ENCODE data around the gene SH3GL2.

SH3GL2 gene

GRCh38 chr9:17625644-17626388, 47.0 kb downstream of the SH3GL2 start:
- H3K36me3 Mint-ChIP-seq, result no peaks in the 10 kb centered on the region
- no peaks in the 10 kb centered on the region for H3K27me3 Mint-ChIP-seq
- no peak for ATAC-seq
- H3K4me1 Mint-ChIP-seq, result no peaks in the 10 kb centered on the region
- no peaks in the 10 kb centered on the region for H3K9me3 Mint-ChIP-seq
- no peak overlapping the region for H3K27ac Mint-ChIP-seq
- H3K4me3 Mint-ChIP-seq, result no peak overlapping the region

- Mint-ChIP-seq H3K9me3 (no peaks in the 10 kb centered on the region), H3K36me3 (no peaks in the 10 kb centered on the region), H3K4me3 (no peak overlapping the region), H3K27ac (no peak overlapping the region), H3K4me1 (no peaks in the 10 kb centered on the region), H3K27me3 (no peaks in the 10 kb centered on the region)
- no peak for ATAC-seq
Measured at GRCh38 chr9:17627641-17628040, 48.8 kb downstream of the SH3GL2 start.

GRCh38 chr9:17628624-17629023, 49.8 kb downstream of the SH3GL2 start:
- no peak overlapping the region for H3K27ac Mint-ChIP-seq
- H3K9me3 Mint-ChIP-seq, result no peaks in the 10 kb centered on the region
- no peak overlapping the region for H3K4me3 Mint-ChIP-seq
- no peaks in the 10 kb centered on the region for H3K27me3 Mint-ChIP-seq
- no peak for ATAC-seq
- no peaks in the 10 kb centered on the region for H3K36me3 Mint-ChIP-seq
- no peaks in the 10 kb centered on the region for H3K4me1 Mint-ChIP-seq

- H3K27me3 Mint-ChIP-seq, result no peaks in the 10 kb centered on the region
- H3K4me1 Mint-ChIP-seq, result no peaks in the 10 kb centered on the region
- no peaks in the 10 kb centered on the region for H3K36me3 Mint-ChIP-seq
- no peak overlapping the region for H3K27ac Mint-ChIP-seq
- H3K9me3 Mint-ChIP-seq, result no peaks in the 10 kb centered on the region
- ATAC-seq, result no peak
- no peak overlapping the region for H3K4me3 Mint-ChIP-seq
Measured at GRCh38 chr9:17630531-17630949, 51.7 kb downstream of the SH3GL2 start.

- Mint-ChIP-seq H3K27ac (no peak overlapping the region), H3K4me1 (no peaks in the 10 kb centered on the region), H3K4me3 (no peak overlapping the region), H3K36me3 (no peaks in the 10 kb centered on the region), H3K9me3 (no peaks in the 10 kb centered on the region), H3K27me3 (no peaks in the 10 kb centered on the region)
- no peak for ATAC-seq
Measured at GRCh38 chr9:17631396-17631795, 52.5 kb downstream of the SH3GL2 start.

GRCh38 chr9:17632994-17633393, 54.1 kb downstream of the SH3GL2 start:
- Mint-ChIP-seq H3K27ac (no peak overlapping the region), H3K27me3 (no peaks in the 10 kb centered on the region), H3K4me1 (no peaks in the 10 kb centered on the region), H3K9me3 (no peaks in the 10 kb centered on the region), H3K4me3 (no peak overlapping the region), H3K36me3 (no peaks in the 10 kb centered on the region)
- ATAC-seq, result no peak

GRCh38 chr9:17635115-17635890, 56.4 kb downstream of the SH3GL2 start:
- no peak overlapping the region for H3K4me3 Mint-ChIP-seq
- H3K27me3 Mint-ChIP-seq, result no peaks in the 10 kb centered on the region
- no peaks in the 10 kb centered on the region for H3K36me3 Mint-ChIP-seq
- no peaks in the 10 kb centered on the region for H3K9me3 Mint-ChIP-seq
- no peaks in the 10 kb centered on the region for H3K4me1 Mint-ChIP-seq
- H3K27ac Mint-ChIP-seq, result no peak overlapping the region
- no peak for ATAC-seq

GRCh38 chr9:17636349-17636748, 57.5 kb downstream of the SH3GL2 start:
- no peak for ATAC-seq
- Mint-ChIP-seq H3K27me3 (no peaks in the 10 kb centered on the region), H3K4me3 (no peak overlapping the region), H3K36me3 (no peaks in the 10 kb centered on the region), H3K27ac (no peak overlapping the region), H3K4me1 (no peaks in the 10 kb centered on the region), H3K9me3 (no peaks in the 10 kb centered on the region)

- H3K4me3 Mint-ChIP-seq, result no peak overlapping the region
- H3K9me3 Mint-ChIP-seq, result peaks cover 3% of the 10 kb centered on the region
- H3K27me3 Mint-ChIP-seq, result no peaks in the 10 kb centered on the region
Measured at GRCh38 chr9:17636821-17637220, 58.0 kb downstream of the SH3GL2 start.

GRCh38 chr9:17637229-17637628, 58.4 kb downstream of the SH3GL2 start:
- no peaks in the 10 kb centered on the region for H3K36me3 Mint-ChIP-seq
- H3K27ac Mint-ChIP-seq, result no peak overlapping the region
- H3K9me3 Mint-ChIP-seq, result peaks cover 3% of the 10 kb centered on the region
- no peaks in the 10 kb centered on the region for H3K27me3 Mint-ChIP-seq
- no peaks in the 10 kb centered on the region for H3K4me1 Mint-ChIP-seq
- no peak for ATAC-seq
- no peak overlapping the region for H3K4me3 Mint-ChIP-seq

More at GRCh38 chr9:17636821-17637220, 58.0 kb downstream of the SH3GL2 start:
- Mint-ChIP-seq H3K36me3 (no peaks in the 10 kb centered on the region), H3K27ac (no peak overlapping the region), H3K4me1 (no peaks in the 10 kb centered on the region)
- no peak for ATAC-seq

- Mint-ChIP-seq H3K4me3 (no peak overlapping the region), H3K9me3 (peaks cover 12% of the 10 kb centered on the region), H3K4me1 (no peaks in the 10 kb centered on the region), H3K27ac (no peak overlapping the region), H3K27me3 (no peaks in the 10 kb centered on the region), H3K36me3 (no peaks in the 10 kb centered on the region)
- no peak for ATAC-seq
Measured at GRCh38 chr9:17648516-17648915, 69.7 kb downstream of the SH3GL2 start.

GRCh38 chr9:17651725-17652124, 72.9 kb downstream of the SH3GL2 start:
- H3K4me3 Mint-ChIP-seq, result no peak overlapping the region
- no peak overlapping the region for H3K27ac Mint-ChIP-seq
- no peaks in the 10 kb centered on the region for H3K27me3 Mint-ChIP-seq
- H3K36me3 Mint-ChIP-seq, result no peaks in the 10 kb centered on the region
- ATAC-seq, result no peak
- H3K9me3 Mint-ChIP-seq, result no peaks in the 10 kb centered on the region
- H3K4me1 Mint-ChIP-seq, result no peaks in the 10 kb centered on the region

- ATAC-seq, result no peak
- Mint-ChIP-seq H3K27me3 (no peaks in the 10 kb centered on the region), H3K4me1 (no peaks in the 10 kb centered on the region), H3K36me3 (no peaks in the 10 kb centered on the region), H3K27ac (no peak overlapping the region), H3K9me3 (no peaks in the 10 kb centered on the region), H3K4me3 (no peak overlapping the region)
Measured at GRCh38 chr9:17653947-17654465, 75.1 kb downstream of the SH3GL2 start.

GRCh38 chr9:17656889-17657288, 78.0 kb downstream of the SH3GL2 start:
- no peak for ATAC-seq
- no peak overlapping the region for H3K27ac Mint-ChIP-seq
- H3K36me3 Mint-ChIP-seq, result no peaks in the 10 kb centered on the region
- H3K4me1 Mint-ChIP-seq, result no peaks in the 10 kb centered on the region
- H3K4me3 Mint-ChIP-seq, result no peak overlapping the region
- H3K9me3 Mint-ChIP-seq, result no peaks in the 10 kb centered on the region
- H3K27me3 Mint-ChIP-seq, result no peaks in the 10 kb centered on the region

- no peak overlapping the region for H3K27ac Mint-ChIP-seq
- ATAC-seq, result no peak
- H3K36me3 Mint-ChIP-seq, result no peaks in the 10 kb centered on the region
- no peaks in the 10 kb centered on the region for H3K4me1 Mint-ChIP-seq
- H3K9me3 Mint-ChIP-seq, result no peaks in the 10 kb centered on the region
- no peak overlapping the region for H3K4me3 Mint-ChIP-seq
- H3K27me3 Mint-ChIP-seq, result no peaks in the 10 kb centered on the region
Measured at GRCh38 chr9:17658237-17658636, 79.4 kb downstream of the SH3GL2 start.

GRCh38 chr9:17660158-17660557, 81.3 kb downstream of the SH3GL2 start:
- H3K27ac Mint-ChIP-seq, result no peak overlapping the region
- no peaks in the 10 kb centered on the region for H3K4me1 Mint-ChIP-seq
- no peak for ATAC-seq
- H3K36me3 Mint-ChIP-seq, result no peaks in the 10 kb centered on the region
- no peaks in the 10 kb centered on the region for H3K9me3 Mint-ChIP-seq
- H3K4me3 Mint-ChIP-seq, result no peak overlapping the region
- no peaks in the 10 kb centered on the region for H3K27me3 Mint-ChIP-seq

All from stimulated activated memory B cell treated with anti-CD40 and anti-IgM and Interleukin-4, amounts not matched to agents 10 μg/mL and 1 μg/mL and 100 μg/mL, for 72 hours (primary cell).